GM19452 (cell line): ENCODE data around the gene MED29.
A peak's percentile ranks its signal among the peaks of the same experiment; 100 is the strongest.

Source experiments
- ATAC-seq: cut with Tn5 transposase; IDR thresholded peaks from one replicate; pipeline ENCODE4 v1.9.1; 2021; ENCODE audit not compliant: unreplicated experiment

Gene MED29

DNA sequence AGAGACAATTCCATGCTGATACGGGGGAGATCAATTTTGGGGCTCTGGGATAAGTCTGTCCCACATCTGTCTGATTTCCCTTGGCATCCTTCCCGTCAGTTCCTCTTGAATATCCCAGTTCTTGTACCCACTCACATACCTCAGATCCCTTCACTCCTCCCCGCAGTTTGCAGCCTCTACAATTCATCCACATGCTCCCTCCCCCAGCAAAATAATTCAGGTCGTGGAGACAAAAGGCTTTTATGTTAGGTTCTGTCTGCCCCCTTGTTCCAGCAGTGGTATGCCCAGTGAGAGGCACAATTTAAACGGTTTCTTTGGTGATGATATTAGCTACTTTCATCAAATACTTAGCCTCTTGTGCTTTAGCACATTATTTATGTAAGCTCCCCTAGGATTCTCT is 35.0 kb downstream of the MED29 start:
- ATAC-seq, result no peak

DNA sequence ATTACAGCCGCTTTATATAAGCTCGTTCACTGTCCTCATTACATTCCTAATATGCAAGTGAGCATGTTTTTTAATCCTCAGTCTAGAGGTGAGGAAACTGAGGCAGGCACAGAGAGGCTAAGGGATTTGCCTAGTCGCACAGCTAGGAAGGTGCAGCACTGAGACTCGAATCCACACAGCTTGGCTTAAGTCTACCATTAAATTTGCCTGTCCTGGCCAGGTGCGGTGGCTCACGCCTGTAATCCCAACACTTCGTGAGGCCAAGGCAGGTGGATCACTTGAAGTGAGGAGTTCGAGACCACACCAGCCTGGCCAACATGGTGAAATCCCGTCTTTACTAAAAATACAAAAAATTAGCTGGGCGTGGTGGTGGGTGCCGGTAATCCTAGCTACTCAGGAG is 36.5 kb downstream of the MED29 start:
- no peak for ATAC-seq

GRCh38 chr19:39428283-39429112 is 37.3 kb downstream of the MED29 start:
- ATAC-seq, result no peak

DNA sequence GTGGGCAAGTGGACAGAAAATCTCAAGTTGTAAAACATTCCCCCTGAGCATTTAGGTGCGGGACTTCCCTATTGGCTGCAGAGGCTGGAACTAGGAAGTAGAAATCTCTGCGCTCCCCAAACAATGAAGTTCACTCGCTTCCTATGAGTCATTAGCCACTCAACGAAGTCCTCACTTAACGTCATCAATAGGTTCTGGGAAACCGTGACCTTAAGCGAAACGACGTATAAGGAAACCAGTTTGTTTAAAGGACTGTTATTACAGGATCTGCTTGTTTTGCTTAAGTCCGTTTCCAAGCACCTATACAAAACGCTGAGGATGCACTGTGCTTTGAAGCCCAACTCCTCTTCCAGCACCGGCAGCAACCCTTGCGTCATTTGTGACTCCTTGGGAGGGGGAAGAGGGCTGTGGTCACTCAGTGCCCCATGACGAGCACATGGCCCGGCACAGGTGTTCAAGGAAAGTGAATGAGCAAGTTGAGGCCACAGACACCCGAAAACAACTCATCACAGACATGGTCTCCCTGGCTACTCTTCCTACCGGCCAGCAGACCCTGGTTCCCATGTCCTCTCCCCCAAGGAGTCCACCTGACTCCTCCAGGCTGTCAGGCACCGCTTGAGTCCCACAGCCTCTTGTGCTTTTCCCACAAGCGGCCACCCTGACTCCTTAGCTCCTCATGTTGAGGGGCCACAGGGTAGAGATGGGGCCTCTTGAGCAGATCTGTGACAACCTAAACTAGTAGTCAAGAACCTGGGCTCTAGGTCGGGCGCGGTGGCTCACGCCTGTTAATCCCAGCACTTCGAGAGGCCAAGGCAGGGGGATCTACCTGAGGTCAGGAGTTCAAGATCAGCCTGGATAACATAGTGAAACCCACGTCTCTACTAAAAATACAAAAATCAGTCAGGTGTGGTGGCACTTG is 39.8 kb downstream of the MED29 start:
- ATAC-seq, result no peak

- no peak for ATAC-seq
Observed at GRCh38 chr19:39432677-39433025, 41.5 kb downstream of the MED29 start.

- no peak for ATAC-seq
Observed at GRCh38 chr19:39433480-39434079, 42.4 kb downstream of the MED29 start.

DNA sequence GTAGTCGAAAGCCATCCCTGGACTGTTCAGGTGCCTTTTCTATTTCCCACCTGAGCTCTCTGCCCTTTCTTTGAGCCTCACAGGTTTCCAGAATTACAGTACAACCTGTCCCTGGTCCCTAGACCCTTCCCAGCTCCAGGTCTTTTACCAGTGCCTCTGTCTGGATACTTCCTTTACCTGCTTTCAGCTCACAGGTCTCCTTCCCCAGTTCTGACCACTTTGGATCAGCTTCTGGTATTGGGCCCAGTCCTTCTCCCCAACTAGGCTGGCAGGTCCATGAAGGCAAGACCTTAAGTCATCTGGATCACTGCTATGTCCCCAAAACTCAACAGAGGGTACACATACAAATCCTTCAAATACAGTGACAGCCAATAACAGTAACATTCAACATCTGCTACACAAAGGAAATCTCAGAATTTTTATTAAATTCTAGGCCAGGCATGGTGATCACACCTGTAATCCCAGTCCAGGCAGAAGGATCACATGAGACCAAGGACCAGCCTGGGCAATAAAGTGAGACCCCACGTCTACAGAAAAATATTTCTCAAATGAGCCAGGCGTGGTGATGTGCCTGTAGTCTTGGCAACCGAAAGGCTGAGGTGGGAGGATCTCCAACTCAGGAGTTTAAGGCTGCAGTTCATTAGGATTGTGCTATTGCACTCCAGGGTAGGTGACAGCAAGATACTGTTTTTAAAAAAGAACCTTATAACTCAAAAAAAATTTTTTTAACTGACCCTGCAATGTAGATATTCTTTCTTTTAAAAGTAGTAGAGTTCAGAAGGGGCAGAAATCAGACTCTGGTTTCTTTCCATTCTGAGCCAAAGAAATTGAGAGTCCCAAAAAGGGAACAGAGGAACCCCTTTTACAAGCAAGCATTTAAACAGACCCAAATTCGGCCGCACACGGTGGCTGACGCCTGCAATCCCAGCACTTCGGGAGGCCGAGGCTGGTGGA is 43.2 kb downstream of the MED29 start:
- no peak for ATAC-seq

- ATAC-seq, result peak; percentile 63
Observed at GRCh38 chr19:39435499-39436349, 44.5 kb downstream of the MED29 start, which contains the start of gene RPS16. Gene RPS16 (minus strand): TSS chr19:39435949. CDS start chr19:39435895, 54 bp downstream.

DNA sequence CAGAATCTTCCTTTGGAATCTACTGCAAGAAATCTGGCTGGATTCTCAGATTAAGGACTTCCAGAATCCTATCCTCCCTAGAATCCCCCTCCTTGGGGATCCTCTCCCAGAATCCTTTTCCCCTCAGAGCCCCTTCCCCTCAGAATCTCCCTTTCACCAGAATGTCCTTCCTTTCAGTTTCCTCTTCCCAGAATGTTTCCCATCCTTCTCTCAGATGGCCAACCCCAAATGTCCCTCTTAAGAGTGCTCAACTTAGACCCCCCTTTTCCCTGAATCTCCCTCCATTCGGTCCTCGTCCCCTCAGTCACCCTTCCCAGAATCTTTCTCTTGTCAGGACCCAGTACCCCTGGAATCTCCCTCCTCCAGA is 45.2 kb downstream of the MED29 start:
- ATAC-seq, result no peak

- no peak for ATAC-seq
Observed at GRCh38 chr19:39438270-39438934, 47.2 kb downstream of the MED29 start.

- ATAC-seq, result no peak
Observed at GRCh38 chr19:39444598-39445195, 53.5 kb downstream of the MED29 start.

GRCh38 chr19:39445196-39446111 is 54.3 kb downstream of the MED29 start, which contains the start of gene SUPT5H:
Gene SUPT5H (plus strand): TSS chr19:39445582. CDS start chr19:39445891, 309 bp downstream.
- peak; percentile 78 for ATAC-seq

GRCh38 chr19:39446365-39447084 is 55.3 kb downstream of the MED29 start:
- ATAC-seq, result no peak

- ATAC-seq, result no peak
Observed at GRCh38 chr19:39448271-39448670, 57.1 kb downstream of the MED29 start.

GRCh38 chr19:39449116-39449797 is 58.1 kb downstream of the MED29 start:
- no peak for ATAC-seq
